DND-41 (cell line): Measurements from ENCODE around the gene LONP2.

Experiments used
- ATAC-seq: fragments of 200-7000 bp; cut with Tn5 transposase; 3 replicates; pipeline ENCODE4 v1.9.1; 2021; ENCODE audit warnings: low read depth; ENCODE audit not compliant: insufficient read depth
- DNase-seq: peaks from one replicate; pipeline ENCODE4 v3.0.0-alpha.2; 2020
- H2AFZ ChIP-seq: 2 replicates; pipeline ENCODE4 v1.6.0; 2012; ENCODE audit warnings: low read depth, low read length
- H3K27ac ChIP-seq: 2 replicates; pipeline ENCODE4 v1.5.1; 2012; ENCODE audit warnings: low read length, inconsistent platforms
- H3K27me3 ChIP-seq: fragments of 200-600 bp; sonication (generic); 2 replicates; pipeline ENCODE4 v1.6.0; 2012; ENCODE audit warnings: low read length, mild to moderate bottlenecking, inconsistent platforms; ENCODE audit not compliant: insufficient read depth, poor library complexity
- H3K36me3 ChIP-seq: 2 replicates; pipeline ENCODE4 v1.5.1; 2012; ENCODE audit warnings: low read length, inconsistent platforms; ENCODE audit not compliant: insufficient read depth
- H3K4me1 ChIP-seq: 2 replicates; pipeline ENCODE4 v1.5.1; 2012; ENCODE audit warnings: mild to moderate bottlenecking, low read length; ENCODE audit not compliant: insufficient read depth
- H3K4me2 ChIP-seq: 2 replicates; pipeline ENCODE4 v1.6.0; 2012; ENCODE audit warnings: mild to moderate bottlenecking, moderate library complexity, low read length, inconsistent platforms; ENCODE audit not compliant: insufficient read depth
- H3K4me3 ChIP-seq, 2 experiments: fragments of 200-600 bp in 1 of 2; shearing (Covaris generic) in 1 of 2; 2 replicates each; pipeline ENCODE4 v1.5.1; 2012 to 2016; ENCODE audit warnings: inconsistent platforms in 2 of 2, low read length in 2 of 2, mild to moderate bottlenecking in 2 of 2, low read depth in 1 of 2, moderate library complexity in 1 of 2
- H3K79me2 ChIP-seq: 2 replicates; pipeline ENCODE4 v1.6.0; 2012; ENCODE audit warnings: low read length, inconsistent platforms; ENCODE audit not compliant: insufficient read depth
- H3K9ac ChIP-seq: 2 replicates; pipeline ENCODE4 v1.6.0; 2012; ENCODE audit warnings: low read depth, mild to moderate bottlenecking, inconsistent platforms, low read length, moderate library complexity
- H3K9me3 ChIP-seq: 2 replicates; pipeline ENCODE4 v1.5.1; 2012; ENCODE audit warnings: low read length, moderate library complexity, mild to moderate bottlenecking, inconsistent platforms; ENCODE audit not compliant: insufficient read depth, severe bottlenecking
- H4K20me1 ChIP-seq: 2 replicates; pipeline ENCODE4 v1.6.0; 2012; ENCODE audit warnings: low read length; ENCODE audit not compliant: insufficient read depth
- CTCF ChIP-seq: IDR thresholded peaks from 2 replicates; pipeline ENCODE4 v1.5.1; 2012; ENCODE audit warnings: borderline replicate concordance, low read length, moderate library complexity, mild to moderate bottlenecking; ENCODE audit not compliant: poor library complexity, severe bottlenecking; ENCODE audit errors: extremely low read depth
- EZH2 ChIP-seq: IDR thresholded peaks from 3 replicates; pipeline ENCODE4 v1.6.1; 2012; ENCODE audit warnings: borderline replicate concordance, low read depth, mild to moderate bottlenecking, moderate library complexity, low read length, inconsistent platforms; ENCODE audit not compliant: severe bottlenecking

LONP2 gene

GRCh38 chr16:48386559-48387312 is 142.6 kb downstream of the LONP2 start:
- no peak overlapping the region for H3K27ac ChIP-seq

DNA sequence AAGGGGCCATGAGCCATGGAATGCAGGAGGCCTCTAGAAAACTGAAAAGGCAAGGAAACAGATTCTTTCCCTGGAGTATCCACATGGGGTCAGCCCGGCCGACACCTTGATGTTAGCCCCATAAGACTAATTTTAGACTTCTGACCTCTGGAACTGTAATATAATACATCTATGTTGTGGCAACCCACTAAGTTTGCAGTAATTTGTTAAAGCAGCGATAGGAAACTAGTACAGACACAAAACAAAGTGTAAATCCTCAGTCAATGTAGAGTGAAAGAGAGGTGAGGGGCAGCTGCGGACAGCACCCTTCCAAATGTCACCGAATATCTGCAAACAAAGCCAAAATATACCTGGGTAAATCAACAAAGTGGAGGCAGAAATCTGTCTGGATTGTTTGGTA is 148.3 kb downstream of the LONP2 start:
- Histone ChIP-seq H3K36me3 (no peaks in the 10 kb centered on the region), H3K9me3 (no peaks in the 10 kb centered on the region), H3K27ac (no peak overlapping the region), H4K20me1 (no peaks in the 10 kb centered on the region), H3K27me3 (no peaks in the 10 kb centered on the region), H3K4me1 (no peaks in the 10 kb centered on the region), H3K9ac (no peak overlapping the region), H3K79me2 (no peaks in the 10 kb centered on the region), H3K4me2 (no peak overlapping the region), H3K4me3 (no peak overlapping the region), H2AFZ (no peak overlapping the region)
- ATAC-seq (no peak), DNase-seq (no peak)
- TF ChIP-seq CTCF (no peak), EZH2 (no peak)

More at GRCh38 chr16:48386559-48387312, 142.6 kb downstream of the LONP2 start:
- H3K79me2 ChIP-seq: peaks cover 35% of the 10 kb centered on the region
- no peak overlapping the region for H2AFZ ChIP-seq
- ATAC-seq: no peak
- peaks cover 27% of the 10 kb centered on the region for H4K20me1 ChIP-seq
- H3K27me3 ChIP-seq: no peaks in the 10 kb centered on the region
- TF ChIP-seq EZH2 (no peak), CTCF (no peak)
- H3K36me3 ChIP-seq: no peaks in the 10 kb centered on the region
- no peak overlapping the region; the same call in 1 of the 2 replicates for H3K9ac ChIP-seq
- no peak for DNase-seq
- no peak overlapping the region for H3K4me3 ChIP-seq
- no peak overlapping the region for H3K4me2 ChIP-seq
- no peaks in the 10 kb centered on the region for H3K9me3 ChIP-seq
- peaks cover 27% of the 10 kb centered on the region for H3K4me1 ChIP-seq

DNA sequence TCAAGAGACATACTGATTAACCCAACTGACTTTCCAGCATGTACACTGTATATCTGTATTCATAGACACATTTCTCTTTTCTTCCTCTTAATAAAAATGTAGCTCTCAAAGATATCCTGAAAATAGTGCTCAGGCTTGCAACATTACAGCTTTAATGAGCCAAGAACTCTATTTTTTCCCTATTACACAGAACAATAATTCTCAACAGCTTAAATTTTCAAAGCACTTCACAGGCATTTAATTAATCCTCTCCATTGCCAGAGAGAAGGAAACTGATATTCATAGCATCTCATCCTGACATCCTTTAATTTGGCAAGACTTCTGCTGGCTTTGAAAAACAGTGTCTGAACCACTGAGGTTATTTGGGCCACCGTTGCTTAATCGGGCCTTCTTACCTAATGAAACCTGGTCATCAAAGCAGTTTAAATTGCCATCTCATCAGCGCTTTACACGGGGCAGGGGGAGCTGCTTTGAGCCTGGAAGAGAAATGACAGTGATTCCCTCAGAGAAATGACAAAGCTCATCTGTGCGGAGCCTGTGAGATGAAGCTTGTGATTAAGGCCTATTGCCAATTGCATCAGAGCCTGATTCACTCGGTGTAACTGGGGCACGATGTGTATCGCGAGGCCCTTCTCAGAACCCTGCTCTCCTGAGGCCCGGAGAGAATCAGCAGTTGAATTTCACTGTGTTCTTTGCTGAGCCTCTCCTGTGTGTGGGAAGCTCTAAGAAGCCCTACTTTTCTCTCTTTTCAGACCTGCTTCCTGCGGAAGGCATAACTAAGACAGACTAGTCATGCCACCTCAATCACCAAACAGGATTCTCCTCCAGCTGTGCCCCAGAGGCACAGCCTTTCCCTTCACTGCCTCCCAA is 149.6 kb downstream of the LONP2 start:
- Histone ChIP-seq H3K79me2 (no peaks in the 10 kb centered on the region), H3K9me3 (no peaks in the 10 kb centered on the region), H3K4me1 (no peaks in the 10 kb centered on the region), H3K27ac (no peak overlapping the region), H3K36me3 (no peaks in the 10 kb centered on the region), H3K27me3 (no peaks in the 10 kb centered on the region), H3K9ac (no peak overlapping the region), H3K4me3 (no peak overlapping the region), H2AFZ (no peak overlapping the region), H3K4me2 (no peak overlapping the region), H4K20me1 (no peaks in the 10 kb centered on the region)
- DNase-seq (no peak), ATAC-seq (no peak)
- TF ChIP-seq CTCF: no peak
- TF ChIP-seq EZH2: no peak
